ENCODE measurements around the gene DNAH7. TPM values are rescaled to one million over a fixed set of nuclear protein-coding genes. Genes with fewer than 3 reads are reported as not detected.
A peak's percentile ranks its signal among the peaks of the same experiment; 100 is the strongest.

The DNAH7 gene
- total and polyA plus RNA-seq, 2 donors (not counting 1 experiment from before 2014, with no cell fraction given), result 0.37 to 0.99 TPM

DNA sequence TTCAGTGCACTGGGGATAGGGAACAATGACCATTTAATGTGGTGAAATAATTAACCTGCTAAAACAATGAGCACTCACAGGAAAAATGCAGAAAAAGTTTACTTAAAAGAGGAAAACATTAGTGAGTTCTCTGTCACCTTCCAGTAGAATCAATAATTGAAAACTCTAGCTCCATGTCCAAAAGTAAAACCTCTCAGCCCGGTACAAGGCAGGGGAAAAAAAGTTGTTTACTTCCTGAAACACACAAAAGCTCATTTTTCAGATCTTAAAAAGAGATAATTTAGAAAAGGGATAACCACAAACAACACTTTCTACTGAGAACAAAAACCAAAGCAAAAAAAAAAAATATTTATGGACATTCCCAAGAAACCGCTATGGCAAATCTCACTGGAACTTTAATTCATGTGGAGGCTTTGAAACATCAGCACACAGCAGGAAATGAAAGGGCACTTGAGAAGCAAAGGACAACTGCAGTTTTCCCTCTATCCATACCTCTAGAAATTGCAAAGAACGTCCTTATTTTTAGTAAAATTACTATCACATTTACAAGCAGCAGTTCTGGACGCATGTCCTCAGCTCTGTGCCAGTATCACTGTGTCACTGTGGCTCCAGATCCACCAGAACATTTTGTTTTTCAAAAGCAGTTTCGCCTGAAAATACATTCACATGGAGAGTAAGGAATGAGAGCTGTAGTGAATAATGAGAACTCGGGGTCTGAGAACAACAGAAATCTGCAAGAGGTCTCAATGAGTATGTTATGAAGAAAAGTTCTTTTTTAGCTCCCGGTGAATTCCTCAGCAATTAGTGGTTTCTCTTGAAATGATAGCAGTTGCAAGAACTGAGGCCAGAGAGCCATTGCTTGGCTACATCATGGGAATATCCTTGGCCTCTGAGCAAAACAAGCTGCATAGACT, 44.7 kb upstream of the DNAH7 start:
- H3K9me3 ChIP-seq (ENCODE audit: control insufficient read depth, insufficient read depth, low read depth, low read length), result no peaks in the 10 kb centered on the region
- DNase-seq (ENCODE audit: low read depth in 2 of 2), result peak; percentile 72 to 89
- no peak overlapping the region for H3K4me3 ChIP-seq (replicated peaks in 1 of 4; ENCODE audit: control extremely low read depth in 1 of 4, insufficient read depth in 1 of 4, low read depth in 3 of 4, low read length in 4 of 4)
- peak overlapping the region; percentile 66 for H3K4me2 ChIP-seq (ENCODE audit: extremely low read depth, insufficient read depth, low read length)
- peak overlapping the region; percentile 56 for H2AFZ ChIP-seq (ENCODE audit: low read length)
- peaks cover 2% of the 10 kb centered on the region for H3K4me1 ChIP-seq (ENCODE audit: control insufficient read depth, extremely low read depth, insufficient read depth, low read length)
- no peaks in the 10 kb centered on the region for H3K27me3 ChIP-seq (ENCODE audit: control insufficient read depth, insufficient read depth, low read length)
- no peak overlapping the region for H3K9ac ChIP-seq (ENCODE audit: insufficient read depth, low read length)
- H4K20me1 ChIP-seq (ENCODE audit: control insufficient read depth, extremely low read depth, insufficient read depth, low read length), result no peaks in the 10 kb centered on the region
- H3K27ac ChIP-seq (ENCODE audit: insufficient read depth, low read length), result peak overlapping the region; percentile 56
- no peaks in the 10 kb centered on the region for H3K36me3 ChIP-seq (ENCODE audit: control insufficient read depth, insufficient read depth, low read length)
- TF ChIP-seq CTCF (conservative IDR thresholded peaks at IDR 0.05 in 1 of 2, IDR thresholded peaks at IDR 0.05 in 1 of 2; ENCODE audit: low read depth in 1 of 2, low read length in 2 of 2) (no peak), EZH2 (IDR thresholded peaks at IDR 0.05; ENCODE audit: low read length, missing control alignments) (no peak)
- no peaks in the 10 kb centered on the region for H3K79me2 ChIP-seq (ENCODE audit: control insufficient read depth, insufficient read depth, low read length)

DNA sequence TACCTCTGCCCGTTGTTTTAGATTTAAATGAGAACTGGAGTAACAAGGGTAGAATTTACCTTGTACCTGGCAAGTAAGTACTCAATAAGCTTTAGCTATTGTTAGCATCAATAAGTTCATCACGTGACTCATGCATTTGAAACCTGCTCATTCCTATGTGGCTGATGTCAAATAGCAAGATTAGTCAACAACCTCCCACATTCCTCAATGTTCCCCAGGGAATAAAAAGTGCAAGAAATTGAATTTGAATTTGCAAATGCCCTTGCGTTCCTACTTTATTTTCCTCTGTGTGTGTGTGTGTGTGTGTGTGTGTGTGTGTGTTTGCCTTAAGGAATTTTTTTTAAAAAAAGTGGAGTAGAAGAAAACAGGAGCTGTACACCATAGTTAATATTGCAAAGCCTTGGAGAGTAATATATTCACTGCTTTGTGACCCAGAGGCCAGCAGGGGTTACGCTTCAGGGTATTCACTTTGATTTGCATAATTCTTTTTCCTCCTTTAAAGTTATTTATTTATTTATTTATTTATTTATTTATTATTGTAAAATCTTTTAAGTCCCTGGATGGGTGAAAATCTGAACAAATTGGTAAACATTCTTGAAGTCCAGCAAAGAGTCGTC, 43.9 kb upstream of the DNAH7 start:
- H3K27me3 ChIP-seq (ENCODE audit: control insufficient read depth, insufficient read depth, low read length), result no peaks in the 10 kb centered on the region
- H3K79me2 ChIP-seq (ENCODE audit: control insufficient read depth, insufficient read depth, low read length), result no peaks in the 10 kb centered on the region
- H3K9ac ChIP-seq (ENCODE audit: insufficient read depth, low read length), result no peak overlapping the region
- TF ChIP-seq CTCF (conservative IDR thresholded peaks at IDR 0.05 in 1 of 2, IDR thresholded peaks at IDR 0.05 in 1 of 2; ENCODE audit: low read depth in 1 of 2, low read length in 2 of 2), result no peak
- TF ChIP-seq EZH2 (IDR thresholded peaks at IDR 0.05; ENCODE audit: low read length, missing control alignments), result no peak
- H3K27ac ChIP-seq (ENCODE audit: insufficient read depth, low read length), result peak overlapping the region; percentile 56
- H3K4me2 ChIP-seq (ENCODE audit: extremely low read depth, insufficient read depth, low read length), result no peak overlapping the region
- peaks cover 2% of the 10 kb centered on the region for H3K4me1 ChIP-seq (ENCODE audit: control insufficient read depth, extremely low read depth, insufficient read depth, low read length)
- H3K36me3 ChIP-seq (ENCODE audit: control insufficient read depth, insufficient read depth, low read length), result no peaks in the 10 kb centered on the region
- no peak overlapping the region for H2AFZ ChIP-seq (ENCODE audit: low read length)
- no peak overlapping the region for H3K4me3 ChIP-seq (replicated peaks in 1 of 4; ENCODE audit: control extremely low read depth in 1 of 4, insufficient read depth in 1 of 4, low read depth in 3 of 4, low read length in 4 of 4)
- H3K9me3 ChIP-seq (ENCODE audit: control insufficient read depth, insufficient read depth, low read depth, low read length), result no peaks in the 10 kb centered on the region
- DNase-seq (ENCODE audit: low read depth in 2 of 2), result peak; percentile 70 to 90
- no peaks in the 10 kb centered on the region for H4K20me1 ChIP-seq (ENCODE audit: control insufficient read depth, extremely low read depth, insufficient read depth, low read length)

DNA sequence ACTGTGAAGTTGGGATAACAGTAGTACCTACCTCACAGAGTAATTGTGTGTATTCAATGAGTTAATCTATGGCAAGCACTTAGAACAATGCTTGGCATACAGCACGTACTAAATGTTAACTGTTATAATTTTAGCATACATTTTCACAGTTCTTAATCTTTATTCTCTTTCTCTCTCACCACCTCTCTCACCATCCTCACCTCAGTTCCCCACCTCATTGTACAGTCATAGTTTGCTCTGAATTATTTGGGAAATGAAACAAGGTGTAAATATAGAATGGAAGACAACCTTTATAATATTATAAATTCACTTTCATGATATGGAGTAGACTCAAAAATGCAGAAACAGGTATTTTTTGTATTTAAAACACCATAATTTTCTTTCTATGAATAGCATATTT, 40.0 kb upstream of the DNAH7 start:
- no peaks in the 10 kb centered on the region for H3K79me2 ChIP-seq (ENCODE audit: control insufficient read depth, insufficient read depth, low read length)
- no peak overlapping the region for H3K9ac ChIP-seq (ENCODE audit: insufficient read depth, low read length)
- no peak overlapping the region for H3K4me2 ChIP-seq (ENCODE audit: extremely low read depth, insufficient read depth, low read length)
- no peaks in the 10 kb centered on the region for H4K20me1 ChIP-seq (ENCODE audit: control insufficient read depth, extremely low read depth, insufficient read depth, low read length)
- TF ChIP-seq CTCF (conservative IDR thresholded peaks at IDR 0.05 in 1 of 2, IDR thresholded peaks at IDR 0.05 in 1 of 2; ENCODE audit: low read depth in 1 of 2, low read length in 2 of 2), result no peak
- no peaks in the 10 kb centered on the region for H3K27me3 ChIP-seq (ENCODE audit: control insufficient read depth, insufficient read depth, low read length)
- no peak for DNase-seq (ENCODE audit: low read depth in 2 of 2)
- H2AFZ ChIP-seq (ENCODE audit: low read length), result no peak overlapping the region
- H3K36me3 ChIP-seq (ENCODE audit: control insufficient read depth, insufficient read depth, low read length), result no peaks in the 10 kb centered on the region
- H3K27ac ChIP-seq (ENCODE audit: insufficient read depth, low read length), result no peak overlapping the region
- H3K9me3 ChIP-seq (ENCODE audit: control insufficient read depth, insufficient read depth, low read depth, low read length), result no peaks in the 10 kb centered on the region
- H3K4me3 ChIP-seq (replicated peaks in 1 of 4; ENCODE audit: control extremely low read depth in 1 of 4, insufficient read depth in 1 of 4, low read depth in 3 of 4, low read length in 4 of 4), result no peak overlapping the region
- peaks cover 2% of the 10 kb centered on the region for H3K4me1 ChIP-seq (ENCODE audit: control insufficient read depth, extremely low read depth, insufficient read depth, low read length)

All from fibroblast of lung (primary cell).